ENCODE results near the gene SMIM43.

SMIM43 gene

DNA sequence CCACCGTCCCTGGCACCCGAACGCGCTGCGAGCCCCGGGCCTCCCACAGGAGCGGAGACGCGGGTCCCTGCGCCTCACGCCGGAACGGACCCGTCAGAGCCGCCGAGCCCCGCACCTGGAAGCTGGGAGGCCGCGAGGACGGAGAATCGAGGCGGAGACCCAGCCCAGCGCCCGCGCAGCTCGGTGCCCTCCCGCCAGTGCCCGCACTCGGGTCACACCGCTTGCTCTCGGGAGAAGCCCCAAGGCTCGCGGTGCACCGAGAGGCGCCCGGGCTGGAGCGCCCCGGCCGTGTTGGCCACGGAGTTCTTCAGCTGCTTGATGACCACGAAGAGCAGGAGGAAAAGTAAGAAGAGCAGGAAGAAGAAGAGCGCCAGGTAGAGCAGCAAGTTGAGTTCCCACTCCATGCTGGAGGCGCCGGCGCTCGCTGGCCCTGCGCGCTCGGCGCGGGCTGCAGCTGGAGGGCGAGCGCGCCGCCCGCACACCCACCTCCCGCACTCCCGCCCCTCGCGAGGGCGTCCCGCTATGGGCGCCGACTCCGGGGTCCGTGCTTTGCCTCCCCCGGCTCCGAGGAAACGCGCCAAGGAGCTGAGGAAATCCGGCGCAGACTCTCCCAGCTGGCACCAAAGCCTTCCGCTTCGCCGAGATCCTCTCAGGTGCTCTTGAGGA is at the start of gene SMIM43:
SMIM43 (minus strand) TSS at position 463 of the 666 bp plus-strand sequence; CDS start at position 404, 59 bp downstream.
- DNase-seq = no peak

- DNase-seq = no peak
Observed at GRCh38 chr4:121814756-121815155, 49.8 kb upstream of the SMIM43 start.

- no peak for DNase-seq
Observed at GRCh38 chr4:121811122-121811521, 46.2 kb upstream of the SMIM43 start.

GRCh38 chr4:121806411-121806810 is 41.4 kb upstream of the SMIM43 start:
- no peak for DNase-seq

GRCh38 chr4:121801715-121802075 is 36.7 kb upstream of the SMIM43 start:
- DNase-seq = no peak

DNA sequence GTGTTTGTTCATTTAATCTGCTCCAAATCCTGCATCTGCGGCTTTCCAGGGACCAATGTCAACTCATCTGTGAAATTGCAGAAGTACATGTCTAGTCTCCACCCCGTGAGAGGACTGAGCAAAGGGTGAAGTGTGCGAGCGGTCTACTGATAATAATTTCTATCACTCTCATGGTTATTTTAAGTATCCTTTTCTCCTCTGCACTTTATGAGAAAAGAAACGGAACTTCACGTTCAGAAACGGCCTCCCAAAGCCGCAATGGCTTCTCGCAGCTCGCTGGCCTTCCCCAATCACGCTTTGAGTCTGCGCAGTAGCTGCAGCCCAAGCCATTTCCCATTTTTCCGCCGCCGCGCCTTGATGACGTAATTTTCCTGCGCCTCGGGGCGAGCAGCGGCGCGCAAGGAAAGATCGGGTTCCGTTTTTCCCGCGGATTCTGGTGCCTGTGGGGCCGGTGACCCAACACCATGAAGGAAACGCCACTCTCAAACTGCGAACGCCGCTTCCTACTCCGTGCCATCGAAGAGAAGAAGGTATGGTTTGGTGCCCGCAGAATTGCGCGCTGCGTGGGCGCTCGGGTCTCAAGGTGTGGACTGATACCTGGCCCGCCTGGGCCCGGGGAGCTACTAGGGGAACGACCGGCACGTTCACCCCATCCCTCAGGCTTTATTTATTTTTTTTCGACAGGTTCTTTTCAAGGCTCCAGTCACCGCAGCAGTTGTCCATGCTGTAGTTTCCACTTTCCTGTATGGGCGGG is 36.2 kb upstream of the SMIM43 start, which contains the start of gene EXOSC9:
EXOSC9 (plus strand) TSS at position 363 of the 754 bp plus-strand sequence; CDS start at position 465, 102 bp downstream.
- DNase-seq = no peak

GRCh38 chr4:121800638-121800960 is 35.6 kb upstream of the SMIM43 start:
- DNase-seq = no peak

- no peak for DNase-seq
Observed at GRCh38 chr4:121799867-121800501, 35.0 kb upstream of the SMIM43 start.

DNA sequence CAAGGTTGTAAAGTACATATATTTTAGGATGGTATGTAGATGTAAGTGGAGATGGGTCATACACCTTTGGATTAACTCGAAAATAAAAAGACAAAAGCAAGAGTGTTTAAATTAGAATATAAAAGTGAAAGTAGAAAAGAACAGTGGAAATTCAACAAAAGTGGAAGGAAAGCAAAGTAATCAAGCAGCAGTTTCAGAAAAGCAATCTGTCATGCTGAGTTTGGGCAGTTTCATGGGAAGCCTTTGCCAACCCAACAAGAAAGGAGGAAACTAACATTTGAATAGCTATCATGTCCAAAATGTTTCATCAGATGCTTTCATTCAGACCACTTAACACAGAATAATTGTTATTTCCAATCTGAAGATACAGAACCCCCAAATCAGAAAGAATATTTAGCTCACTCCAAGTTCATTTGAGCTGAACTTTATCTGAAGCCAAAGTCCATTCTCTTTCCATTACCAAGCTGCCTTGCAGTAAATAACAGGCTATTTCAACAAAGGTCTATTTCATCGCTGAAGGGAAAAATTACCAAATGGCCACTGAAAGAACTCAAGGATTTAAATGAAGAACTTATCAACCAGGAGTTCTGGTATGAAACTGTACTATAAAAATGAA is 34.4 kb upstream of the SMIM43 start:
- DNase-seq = no peak

DNA sequence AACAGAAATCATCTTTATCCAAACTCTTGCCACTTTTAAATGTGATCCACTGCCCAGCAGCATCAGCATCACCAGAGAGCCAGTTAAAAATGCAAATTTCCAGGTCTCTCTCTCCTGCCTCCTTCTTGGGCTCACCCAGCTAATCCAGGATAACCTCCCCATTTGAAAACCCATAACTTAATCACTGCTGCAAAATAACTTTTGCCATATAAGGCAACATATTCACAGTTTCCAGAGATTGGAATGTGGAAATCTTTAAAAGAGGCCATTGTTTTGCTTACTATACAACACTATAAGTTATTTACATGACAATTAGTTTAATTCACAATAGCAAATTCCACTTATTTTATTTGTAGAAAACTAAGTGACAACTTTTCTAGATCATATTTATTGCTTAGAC is 31.3 kb upstream of the SMIM43 start:
- DNase-seq = no peak

- no peak for DNase-seq
Observed at GRCh38 chr4:121794505-121795188, 29.7 kb upstream of the SMIM43 start.

DNA sequence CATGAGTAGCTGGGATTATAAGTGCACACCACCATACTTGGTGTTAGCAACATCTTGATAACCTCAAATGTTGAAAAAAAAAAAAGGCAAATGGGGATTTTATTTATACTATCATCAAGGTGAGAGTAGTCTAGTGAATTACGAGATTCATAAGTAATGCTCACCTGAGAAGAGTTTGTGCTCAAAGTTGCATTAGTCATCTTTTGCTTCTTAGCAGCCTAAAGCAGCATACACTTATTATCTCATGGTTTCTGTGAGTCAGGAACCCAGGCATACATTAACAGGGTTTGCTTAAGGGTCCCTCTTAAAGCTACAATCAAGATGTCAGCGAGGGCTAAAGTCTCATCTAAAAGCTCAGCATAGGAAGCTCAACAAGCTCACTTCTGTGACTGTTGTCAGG is 28.0 kb upstream of the SMIM43 start:
- no peak for DNase-seq

DNA sequence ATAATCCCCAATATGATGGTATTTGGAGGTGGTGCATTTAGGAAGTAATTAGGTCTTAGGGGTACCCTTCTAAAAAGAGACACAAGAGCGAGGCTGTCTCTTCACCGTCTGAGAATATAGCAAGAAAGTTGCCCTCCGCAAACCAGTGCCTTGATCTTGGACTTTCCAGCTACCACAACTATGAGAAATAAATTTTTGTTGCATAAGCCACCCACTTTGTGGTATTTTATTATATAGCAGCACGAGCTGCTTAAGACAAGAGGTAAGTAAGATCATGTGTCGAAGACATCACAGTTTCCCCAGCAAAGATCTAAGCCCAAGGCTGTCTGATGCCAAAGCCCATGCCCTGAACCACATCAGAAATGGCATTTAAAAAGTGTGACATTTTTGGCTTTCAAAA is 26.5 kb upstream of the SMIM43 start:
- DNase-seq = no peak

- no peak for DNase-seq
Observed at GRCh38 chr4:121790976-121791375, 26.0 kb upstream of the SMIM43 start.

- no peak for DNase-seq
Observed at GRCh38 chr4:121789960-121790829, 25.2 kb upstream of the SMIM43 start.

DNA sequence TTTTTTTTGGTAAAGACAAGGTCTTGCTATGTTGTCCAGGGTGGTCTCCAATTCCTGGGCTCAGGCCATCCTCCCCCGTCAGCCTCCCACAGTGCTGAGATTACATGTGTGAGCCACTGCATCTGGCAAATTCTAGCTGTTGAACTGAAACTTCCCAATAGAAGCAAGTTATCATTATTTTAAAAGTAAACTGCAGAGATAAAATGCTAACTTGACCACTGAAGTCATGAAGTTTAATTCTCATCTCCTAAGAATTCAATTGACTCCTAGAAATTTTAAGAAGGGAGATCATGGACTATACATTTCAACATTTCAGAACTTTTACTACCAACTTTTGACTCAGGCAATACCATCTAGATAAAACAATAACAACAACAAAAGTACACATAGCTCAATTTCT is 24.5 kb upstream of the SMIM43 start:
- DNase-seq = no peak

- DNase-seq = no peak
Observed at GRCh38 chr4:121788896-121789295, 23.9 kb upstream of the SMIM43 start.

- DNase-seq = no peak
Observed at GRCh38 chr4:121786221-121786620, 21.3 kb upstream of the SMIM43 start.

GRCh38 chr4:121785479-121785878 is 20.5 kb upstream of the SMIM43 start:
- DNase-seq = no peak

GRCh38 chr4:121784975-121785374 is 20.0 kb upstream of the SMIM43 start:
- no peak for DNase-seq

GRCh38 chr4:121784401-121784800 is 19.4 kb upstream of the SMIM43 start:
- no peak for DNase-seq

DNA sequence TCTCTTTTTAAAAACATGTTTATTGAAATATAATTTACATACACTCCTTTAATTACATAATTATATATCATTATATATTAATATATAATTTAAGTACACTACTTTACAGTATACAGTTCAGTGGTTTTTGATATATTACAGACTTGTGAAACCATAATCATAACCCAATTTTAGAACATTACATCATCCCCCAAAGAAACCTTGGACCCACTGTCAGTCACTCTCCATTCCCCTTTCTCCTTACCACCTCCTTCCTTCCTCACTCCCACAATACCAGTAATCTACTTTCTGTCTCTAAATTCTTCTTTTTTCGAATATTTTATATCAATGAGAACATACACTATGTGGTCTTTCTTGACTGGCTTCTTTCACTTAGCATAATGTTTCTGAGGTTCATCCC is 18.2 kb upstream of the SMIM43 start:
- DNase-seq = no peak
